ENCODE measurements around the gene YWHAH.

Gene YWHAH

DNA sequence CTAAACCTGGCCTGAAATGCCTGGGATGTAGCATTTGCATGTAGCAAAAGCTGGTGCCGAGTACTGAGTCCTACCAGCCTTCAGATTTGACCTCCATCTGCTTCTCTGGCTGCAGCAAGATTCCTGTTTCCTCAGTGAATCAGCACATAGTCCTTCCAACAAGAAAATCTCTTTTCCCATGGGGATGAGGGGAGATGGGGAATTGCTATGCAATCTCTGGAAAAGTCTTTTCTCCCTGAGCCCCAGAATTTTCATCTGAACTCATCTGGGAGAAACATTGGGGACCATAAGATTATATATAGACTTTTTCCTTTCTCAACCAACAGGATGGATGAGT, 32.0 kb upstream of the YWHAH start:
- TF ChIP-seq CTCF (IDR thresholded peaks at IDR 0.05) (no peak), ZFX (IDR thresholded peaks at IDR 0.05; ENCODE audit: borderline replicate concordance) (no peak)
- H3K27ac ChIP-seq: no peak overlapping the region

- H3K27ac ChIP-seq: no peak overlapping the region
- TF ChIP-seq ZFX (IDR thresholded peaks at IDR 0.05; ENCODE audit: borderline replicate concordance) (no peak), CTCF (IDR thresholded peaks at IDR 0.05) (no peak)
Measured at GRCh38 chr22:31915586-31915985, 28.7 kb upstream of the YWHAH start.

DNA sequence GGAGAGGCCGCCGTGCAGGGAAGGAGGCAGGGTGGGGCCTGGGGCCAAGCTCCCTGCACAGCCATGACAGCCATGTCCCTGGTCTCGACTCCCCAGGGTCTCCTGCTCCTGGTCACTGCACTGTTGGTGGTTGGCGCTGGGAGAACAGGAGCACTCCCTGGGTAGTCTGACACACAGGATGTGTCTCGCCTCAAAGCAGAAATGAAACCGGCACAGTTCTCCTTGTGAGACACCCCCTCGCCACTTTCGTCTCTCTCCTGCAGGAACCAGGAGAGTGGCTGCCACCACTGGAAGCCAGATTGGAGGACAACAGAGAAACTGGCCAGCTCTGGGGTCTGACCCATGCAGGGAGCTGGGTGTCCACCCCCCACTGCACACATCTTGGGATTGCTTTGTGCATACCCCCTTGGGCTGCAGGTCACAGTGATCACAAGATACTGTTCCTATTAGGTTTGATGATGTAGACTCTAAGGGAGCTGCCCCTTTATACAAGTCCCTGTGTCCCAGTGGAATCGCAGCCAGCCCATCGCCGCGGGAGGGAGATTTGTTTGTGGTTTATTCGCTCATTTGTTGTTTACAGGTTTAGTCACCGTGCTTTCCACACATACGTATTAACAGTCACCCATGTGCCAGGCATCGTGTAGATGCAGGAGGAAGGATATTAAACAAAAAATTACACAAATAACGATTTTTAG, 27.0 kb upstream of the YWHAH start:
- TF ChIP-seq ZFX (IDR thresholded peaks at IDR 0.05; ENCODE audit: borderline replicate concordance) (no peak), CTCF (IDR thresholded peaks at IDR 0.05) (no peak)
- H3K27ac ChIP-seq: no peak overlapping the region

DNA sequence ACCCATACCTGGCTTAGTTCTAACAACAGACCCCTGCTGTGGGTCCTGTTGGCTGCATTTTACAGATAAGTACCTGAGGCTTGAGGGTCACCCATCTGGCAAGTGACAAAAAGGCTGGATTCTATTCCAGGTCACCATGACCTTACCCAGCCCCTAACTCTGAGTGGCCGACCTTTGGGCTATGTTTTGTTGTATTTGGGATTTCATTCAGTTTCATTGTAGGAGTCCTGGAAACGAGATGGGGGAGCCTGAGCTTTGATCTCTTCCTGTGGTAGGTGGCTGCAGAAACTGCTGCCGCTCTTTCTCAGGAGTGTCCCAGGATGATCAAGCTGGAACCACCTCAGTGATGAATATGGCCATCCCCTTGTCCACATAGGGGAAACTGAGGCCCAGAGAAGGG, 24.6 kb upstream of the YWHAH start:
- TF ChIP-seq ZFX (IDR thresholded peaks at IDR 0.05; ENCODE audit: borderline replicate concordance): no peak
- TF ChIP-seq CTCF (IDR thresholded peaks at IDR 0.05): no peak
- no peak overlapping the region for H3K27ac ChIP-seq

GRCh38 chr22:31920306-31920705, 24.0 kb upstream of the YWHAH start:
- TF ChIP-seq CTCF (IDR thresholded peaks at IDR 0.05) (no peak), ZFX (IDR thresholded peaks at IDR 0.05; ENCODE audit: borderline replicate concordance) (no peak)
- H3K27ac ChIP-seq: no peak overlapping the region

- H3K27ac ChIP-seq: no peak overlapping the region
- no peak for TF ChIP-seq ZFX (IDR thresholded peaks at IDR 0.05; ENCODE audit: borderline replicate concordance)
- no peak for TF ChIP-seq CTCF (IDR thresholded peaks at IDR 0.05)
Measured at GRCh38 chr22:31921106-31921505, 23.2 kb upstream of the YWHAH start.

DNA sequence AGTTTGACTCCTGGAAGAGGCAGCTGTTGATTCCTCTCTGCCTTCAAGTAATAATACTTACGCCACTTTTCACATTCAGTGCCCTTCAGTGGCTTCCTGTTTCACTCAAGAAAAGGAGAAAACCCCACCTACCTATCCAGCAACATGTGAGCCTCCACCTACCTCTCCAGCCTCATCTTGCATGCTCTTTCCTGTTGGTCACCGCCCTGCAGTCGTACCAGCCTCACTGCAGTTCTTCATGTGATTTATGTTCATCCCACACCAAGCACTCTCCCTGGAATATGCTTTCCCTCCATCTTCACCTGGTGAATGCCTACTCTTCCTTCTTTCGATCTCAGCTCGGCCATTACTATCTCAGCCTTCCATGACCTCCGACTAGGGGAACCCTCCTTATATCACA, 21.8 kb upstream of the YWHAH start:
- no peak overlapping the region for H3K27ac ChIP-seq
- TF ChIP-seq CTCF (IDR thresholded peaks at IDR 0.05) (no peak), ZFX (IDR thresholded peaks at IDR 0.05; ENCODE audit: borderline replicate concordance) (no peak)
